LNCaP clone FGC (cell line): Measurements from ENCODE around the gene TXNL4A.

Source experiments
- DNase-seq: peaks from one replicate; pipeline ENCODE4 v3.0.0-alpha.2; 2011; ENCODE audit warnings: low read depth
- H3K4me3 ChIP-seq: 2 replicates; pipeline ENCODE4 v1.5.1; 2011; ENCODE audit warnings: mild to moderate bottlenecking, low read depth, low read length, control low read depth
- TF ChIP-seq, protein P1 (sequence below): IDR thresholded peaks from 2 replicates; pipeline ENCODE4 v1.5.1; 2012; ENCODE audit warnings: mild to moderate bottlenecking; ENCODE audit not compliant: control insufficient read depth, insufficient read depth; ENCODE audit errors: extremely low read depth

Gene TXNL4A

DNA sequence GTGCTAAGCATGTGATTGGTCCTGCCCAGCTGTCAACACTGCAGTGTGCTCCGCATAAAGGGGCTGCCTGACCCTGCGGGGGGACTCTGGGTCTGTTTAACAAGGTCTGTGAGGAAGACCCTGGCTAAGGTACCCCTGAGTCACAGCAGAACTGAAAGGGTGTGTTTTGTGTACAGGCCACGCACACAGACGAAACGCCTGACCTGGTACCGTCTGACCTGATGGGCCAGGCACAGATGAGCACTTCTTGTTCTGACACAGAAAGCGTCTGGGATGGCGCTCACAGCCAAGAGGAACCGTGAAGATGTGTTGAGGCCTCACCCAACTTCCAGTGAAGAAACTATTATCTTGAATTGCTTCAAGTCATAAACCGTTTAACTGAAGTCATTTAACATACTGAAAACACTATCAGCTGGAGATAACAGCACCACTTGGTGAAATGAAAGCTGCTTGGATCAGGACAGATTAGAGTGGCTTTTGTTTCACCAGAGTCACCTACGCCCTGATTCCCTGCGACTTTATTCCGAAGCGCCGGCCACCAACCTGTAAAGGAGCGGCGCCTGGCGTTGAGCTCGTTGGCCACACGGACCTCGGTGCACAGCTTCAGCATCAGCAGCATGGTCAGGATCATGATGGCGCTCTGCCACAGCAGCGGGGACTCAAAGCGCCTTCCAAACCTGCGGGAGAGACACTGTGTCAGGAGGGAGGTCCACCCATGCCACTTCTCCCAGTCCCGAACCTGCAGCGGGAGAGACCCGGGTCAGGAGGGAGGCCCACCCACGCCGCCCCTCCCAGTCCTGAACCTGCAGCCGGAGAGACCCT is 45.4 kb downstream of the TXNL4A start:
- TF ChIP-seq, protein P1, sequence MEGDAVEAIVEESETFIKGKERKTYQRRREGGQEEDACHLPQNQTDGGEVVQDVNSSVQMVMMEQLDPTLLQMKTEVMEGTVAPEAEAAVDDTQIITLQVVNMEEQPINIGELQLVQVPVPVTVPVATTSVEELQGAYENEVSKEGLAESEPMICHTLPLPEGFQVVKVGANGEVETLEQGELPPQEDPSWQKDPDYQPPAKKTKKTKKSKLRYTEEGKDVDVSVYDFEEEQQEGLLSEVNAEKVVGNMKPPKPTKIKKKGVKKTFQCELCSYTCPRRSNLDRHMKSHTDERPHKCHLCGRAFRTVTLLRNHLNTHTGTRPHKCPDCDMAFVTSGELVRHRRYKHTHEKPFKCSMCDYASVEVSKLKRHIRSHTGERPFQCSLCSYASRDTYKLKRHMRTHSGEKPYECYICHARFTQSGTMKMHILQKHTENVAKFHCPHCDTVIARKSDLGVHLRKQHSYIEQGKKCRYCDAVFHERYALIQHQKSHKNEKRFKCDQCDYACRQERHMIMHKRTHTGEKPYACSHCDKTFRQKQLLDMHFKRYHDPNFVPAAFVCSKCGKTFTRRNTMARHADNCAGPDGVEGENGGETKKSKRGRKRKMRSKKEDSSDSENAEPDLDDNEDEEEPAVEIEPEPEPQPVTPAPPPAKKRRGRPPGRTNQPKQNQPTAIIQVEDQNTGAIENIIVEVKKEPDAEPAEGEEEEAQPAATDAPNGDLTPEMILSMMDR = no peak
- DNase-seq = no peak
- no peak overlapping the region for H3K4me3 ChIP-seq

DNA sequence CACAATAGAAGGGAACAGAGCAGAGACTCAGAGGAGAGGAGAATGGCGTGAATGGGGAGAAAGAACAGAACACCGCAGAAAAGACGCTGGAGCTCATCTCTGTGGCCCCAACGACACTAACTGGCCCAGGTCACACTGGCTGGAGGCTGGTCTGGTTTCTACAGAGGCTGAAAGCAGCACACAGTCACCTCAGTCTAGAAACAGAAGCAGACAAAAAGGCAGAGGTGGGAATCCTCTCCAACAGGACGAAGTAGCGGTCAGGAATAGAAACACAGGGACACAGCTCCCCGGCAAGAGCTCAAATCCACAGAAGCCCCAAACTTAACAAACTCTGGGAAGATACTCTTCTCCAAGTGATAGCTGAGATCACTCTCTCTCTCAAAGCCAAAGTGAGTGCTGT is 46.2 kb downstream of the TXNL4A start:
- no peak for DNase-seq
- no peak overlapping the region for H3K4me3 ChIP-seq
- TF ChIP-seq, protein P1 = no peak

DNA sequence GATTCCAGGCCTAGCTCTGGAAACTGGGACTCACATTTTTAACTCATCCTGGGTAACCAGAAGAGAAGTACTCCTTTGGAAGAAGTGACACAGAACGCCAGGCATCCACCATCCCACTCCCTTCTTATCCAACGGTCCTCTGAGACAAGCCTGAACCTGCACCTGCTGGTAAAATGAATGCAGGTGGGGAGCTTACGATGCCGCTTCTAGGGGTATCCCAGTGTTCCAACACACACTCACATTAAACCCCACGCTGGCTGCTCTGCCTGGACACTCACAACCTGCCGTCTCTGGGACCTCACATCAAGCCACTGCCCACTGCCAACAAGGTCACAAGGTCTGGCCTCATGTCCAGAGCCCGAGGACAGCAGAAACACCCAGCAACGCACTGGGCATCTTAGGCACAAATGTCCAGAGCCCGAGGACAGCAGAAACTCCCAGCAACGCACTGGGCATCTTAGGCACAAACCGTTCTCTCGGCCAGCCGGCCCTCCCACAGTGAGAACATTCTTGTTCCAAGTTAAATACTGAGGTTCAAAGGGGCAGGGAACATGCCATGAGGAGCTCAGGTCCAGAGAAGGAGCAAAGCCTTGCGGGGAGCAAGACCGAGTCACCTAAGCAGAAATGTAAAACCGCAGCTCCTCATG is 46.8 kb downstream of the TXNL4A start:
- DNase-seq = no peak
- TF ChIP-seq, protein P1 = no peak

DNA sequence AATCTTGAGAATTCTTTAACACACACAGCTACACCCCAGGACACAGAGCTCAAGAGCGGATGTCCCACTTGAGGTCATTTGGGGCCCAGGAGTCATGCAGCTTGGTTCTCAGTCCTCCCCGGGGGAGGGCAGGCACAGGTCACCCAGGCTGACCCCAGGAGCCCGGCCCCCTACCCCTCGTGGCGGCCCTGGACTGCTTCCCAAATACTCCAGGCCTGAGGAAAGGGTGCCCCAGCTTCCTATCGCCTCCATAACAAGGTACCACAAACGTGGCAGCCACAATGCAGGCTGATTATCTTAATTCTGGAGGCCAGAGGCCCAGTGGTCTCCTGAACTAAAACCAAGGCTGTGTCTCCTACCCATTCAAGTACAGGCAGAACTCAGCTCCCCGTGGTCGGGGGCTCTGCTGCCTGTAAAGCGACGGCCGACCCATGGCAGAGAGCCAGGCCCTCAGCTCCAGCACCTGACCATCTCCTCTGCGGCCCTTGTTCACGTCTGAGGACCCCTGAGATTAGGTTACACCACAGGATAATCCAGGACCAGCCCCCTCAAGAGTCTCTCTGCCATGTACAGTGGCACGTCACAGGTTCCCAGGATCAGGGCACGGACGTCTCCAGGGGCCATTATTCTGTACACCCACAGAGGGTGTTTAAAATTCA is 47.4 kb downstream of the TXNL4A start:
- no peak overlapping the region for H3K4me3 ChIP-seq
- TF ChIP-seq, protein P1 = no peak
- DNase-seq = no peak

More for the DNA sequence above, 46.8 kb downstream of the TXNL4A start:
- no peak overlapping the region for H3K4me3 ChIP-seq

DNA sequence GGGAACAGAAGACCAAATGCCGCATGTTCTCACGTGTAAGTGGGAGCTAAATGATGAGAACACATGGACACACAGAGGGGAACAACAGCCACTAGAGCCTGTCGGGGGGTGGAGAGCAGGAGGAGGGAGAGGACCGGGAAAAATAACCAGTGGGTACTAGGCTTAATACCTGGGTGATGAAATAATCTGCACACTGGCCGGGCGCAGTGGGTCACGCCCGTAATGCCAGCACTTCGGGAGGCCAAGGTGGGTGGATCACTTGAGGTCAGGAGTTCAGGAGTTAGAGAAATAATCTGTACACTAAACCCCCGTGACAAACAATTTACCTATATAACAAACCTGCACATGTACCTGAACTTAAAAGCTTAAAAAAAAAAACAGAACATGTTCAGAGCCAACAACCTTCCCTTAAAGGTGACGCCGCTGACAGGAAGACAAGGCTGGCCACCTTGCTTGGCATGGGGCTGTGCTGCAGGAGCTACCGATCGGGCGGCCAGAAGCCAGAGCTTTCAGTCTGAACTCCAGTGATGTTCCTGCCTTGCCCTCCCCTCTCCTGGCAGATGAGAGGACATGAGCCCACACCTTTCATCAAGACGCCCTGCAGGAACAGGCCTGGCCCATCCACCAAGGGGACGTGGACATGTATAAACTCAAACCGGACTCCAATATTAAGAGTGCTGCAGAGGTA is 48.1 kb downstream of the TXNL4A start:
- TF ChIP-seq, protein P1 = no peak
- no peak overlapping the region for H3K4me3 ChIP-seq
- no peak for DNase-seq

DNA sequence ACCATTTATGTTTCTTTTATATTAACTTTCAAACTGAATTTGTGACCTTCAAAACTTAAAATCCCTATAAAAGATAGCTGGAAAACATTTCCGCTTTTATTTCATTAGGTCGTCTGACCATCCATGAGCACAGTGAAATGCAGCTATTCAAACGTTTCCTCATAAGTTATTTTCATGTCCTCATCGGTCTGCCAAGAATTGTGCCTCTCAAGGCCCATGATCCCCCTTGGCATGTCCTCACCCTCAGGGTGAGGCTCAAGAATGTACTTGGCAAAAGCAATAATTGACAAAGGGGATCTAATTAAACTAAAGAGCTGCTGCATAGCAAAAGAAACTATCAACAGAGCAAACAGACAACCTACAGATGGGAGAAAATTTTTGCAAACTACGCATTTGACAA is 49.3 kb downstream of the TXNL4A start:
- DNase-seq = no peak
- no peak overlapping the region for H3K4me3 ChIP-seq
- TF ChIP-seq, protein P1 = no peak
